Stimulated activated CD4-positive, alpha-beta T cell treated with anti-CD3 and anti-CD28 coated beads, TNF-alpha, amount 100 ng/mL, for 48 hours (primary cell): ENCODE data around the gene CABYR.
"Not testable (repeated sequence)": the region's sequence is repeated elsewhere in the genome, so short reads cannot be mapped to it uniquely, and the experiment has no call there.

Source experiments
- DNase-seq, 3 donors: peaks; one replicate each; pipeline ENCODE4 v3.0.0-alpha.2; 2020; ENCODE audit warnings: low read depth in 3 of 3

CABYR gene

GRCh38 chr18:24128700-24129099 is 10.2 kb upstream of the CABYR start:
- no peak for DNase-seq

- DNase-seq, result no peak
Observed at GRCh38 chr18:24130494-24130893, 8.4 kb upstream of the CABYR start.

DNA sequence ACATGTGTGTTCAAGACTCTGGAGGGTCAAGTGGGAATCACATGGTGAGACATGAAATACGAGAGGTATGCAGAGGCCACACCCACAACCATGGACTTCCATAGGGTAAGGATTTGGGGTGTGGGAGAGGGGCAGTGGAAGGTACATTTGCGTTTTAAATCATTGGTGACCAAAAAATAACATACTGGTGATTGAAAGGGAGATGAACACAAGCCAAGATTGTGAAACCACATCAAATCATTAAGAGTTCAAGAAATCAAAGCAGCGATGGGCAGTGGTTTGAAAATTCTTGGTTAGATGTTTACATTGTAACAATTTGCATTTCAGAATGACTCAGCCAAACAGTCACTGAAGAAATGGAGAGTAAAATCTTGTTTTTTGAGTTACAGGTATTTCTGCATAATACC is 1.9 kb upstream of the CABYR start:
- DNase-seq, result no peak

DNA sequence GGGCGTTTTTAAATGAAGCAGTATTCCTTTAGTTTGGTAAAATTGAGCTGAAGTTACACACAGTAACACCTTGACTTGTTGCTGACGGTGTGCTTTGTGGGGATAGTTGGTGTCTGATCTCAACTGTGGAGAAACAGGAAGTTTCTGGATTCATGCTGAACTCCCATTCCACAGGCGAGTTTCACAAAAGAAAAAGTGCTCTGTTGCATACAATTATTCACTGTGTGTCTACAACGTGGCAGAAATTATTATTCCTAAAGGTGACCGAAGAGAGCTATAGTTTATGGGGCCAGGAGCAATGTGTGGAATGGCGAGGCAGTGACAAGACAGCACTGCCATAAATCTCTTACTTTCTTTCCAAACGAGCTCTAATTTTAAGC is 463 bp upstream of the CABYR start:
- DNase-seq, result no peak

DNA sequence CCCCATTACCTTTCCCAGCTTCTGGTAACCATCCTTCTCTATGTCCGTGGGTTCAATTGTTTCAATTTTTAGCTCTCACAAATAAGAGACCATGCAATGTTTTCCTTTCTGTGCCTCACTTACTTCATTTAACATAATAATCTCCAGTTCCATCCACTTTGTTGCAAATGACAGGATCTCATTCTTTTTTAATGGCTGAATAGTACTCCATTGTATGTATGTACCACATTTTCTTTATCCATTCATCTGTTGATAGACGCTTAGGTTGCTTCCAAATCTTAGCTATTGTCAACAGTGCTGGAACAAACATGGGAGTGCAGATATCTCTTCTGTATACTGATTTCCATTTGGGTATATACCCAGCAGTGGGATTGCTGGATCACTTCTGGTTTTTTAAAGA is 1.8 kb downstream of the CABYR start:
- DNase-seq, result no peak

- DNase-seq, result no peak
Observed at GRCh38 chr18:24142376-24142775, 3.5 kb downstream of the CABYR start.

- DNase-seq, result not testable (repeated sequence)
Observed at GRCh38 chr18:24149591-24149990, 10.7 kb downstream of the CABYR start.

GRCh38 chr18:24153397-24153796 is 14.5 kb downstream of the CABYR start:
- no peak for DNase-seq

- no peak for DNase-seq
Observed at GRCh38 chr18:24157855-24158254, 19.0 kb downstream of the CABYR start.

- DNase-seq, result no peak
Observed at GRCh38 chr18:24160086-24160485, 21.2 kb downstream of the CABYR start.

- no peak for DNase-seq
Observed at GRCh38 chr18:24161304-24161703, 22.4 kb downstream of the CABYR start.

- no peak for DNase-seq
Observed at GRCh38 chr18:24168496-24168895, 29.6 kb downstream of the CABYR start.

- no peak for DNase-seq
Observed at GRCh38 chr18:24170360-24170759, 31.5 kb downstream of the CABYR start.

GRCh38 chr18:24173997-24174396 is 35.1 kb downstream of the CABYR start:
- no peak for DNase-seq

DNA sequence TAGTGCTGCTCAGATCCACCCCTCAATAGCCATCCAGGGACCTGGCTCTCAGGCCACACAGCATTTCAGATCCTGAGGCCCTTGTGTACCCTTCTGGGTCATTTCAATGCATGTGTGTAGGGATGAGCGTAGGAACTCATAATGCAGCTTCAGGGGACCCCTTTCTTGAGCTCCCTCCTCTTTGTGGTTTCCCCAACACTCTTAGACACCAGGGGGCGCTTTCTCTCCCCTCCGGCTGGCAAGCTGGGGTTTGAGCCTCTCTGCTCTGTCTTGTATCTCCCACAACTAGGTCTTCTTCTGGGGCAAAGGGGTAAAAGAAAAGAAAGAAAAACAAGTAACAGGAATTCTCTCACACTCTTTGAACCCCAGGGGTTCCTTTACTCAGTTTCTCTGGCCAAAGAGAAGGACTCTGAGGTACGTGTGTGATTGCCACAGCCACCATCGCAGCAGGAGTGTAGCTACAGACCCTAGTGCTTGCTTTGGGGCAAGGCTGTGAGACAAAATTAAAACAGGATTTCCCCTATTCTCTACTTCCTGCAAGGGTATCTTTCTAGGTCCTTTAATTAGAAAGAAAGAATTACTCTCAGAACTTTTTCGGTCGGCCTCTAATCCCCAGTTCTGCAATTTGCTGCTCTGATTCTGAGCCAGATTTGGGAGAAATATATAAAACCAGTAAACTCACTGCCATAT is 38.0 kb downstream of the CABYR start:
- peak; percentile 20 to 62 (median 38) for DNase-seq

DNA sequence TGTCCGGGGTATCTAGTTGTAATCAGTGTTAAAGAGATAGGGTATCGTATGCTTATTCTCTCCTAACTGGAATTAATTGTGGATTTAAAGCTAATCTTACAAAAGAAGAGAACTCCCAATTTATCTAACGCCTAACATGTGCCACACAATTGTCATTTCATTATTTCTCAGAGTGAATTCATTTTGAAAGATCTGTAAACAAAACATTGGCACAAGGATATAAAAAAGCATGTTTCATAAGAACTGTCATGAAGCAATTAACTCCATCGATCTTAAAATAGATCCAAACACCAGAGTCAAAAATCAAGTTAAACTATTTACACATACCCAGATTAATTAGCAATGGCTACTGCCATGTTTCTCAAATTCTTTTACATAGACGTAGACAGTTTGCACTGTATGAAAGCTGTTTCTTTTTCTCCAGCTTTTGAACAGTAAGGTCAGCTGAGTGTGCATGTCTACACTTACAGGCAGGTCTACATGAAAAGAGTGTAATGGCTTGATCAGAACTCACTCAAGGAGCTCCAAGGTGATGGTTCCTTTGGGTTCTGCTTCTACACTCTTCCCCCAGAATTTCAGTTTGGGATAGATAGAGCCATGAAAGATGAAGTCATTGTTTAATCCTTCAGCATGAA is 38.8 kb downstream of the CABYR start:
- DNase-seq, result no peak

- no peak for DNase-seq
Observed at GRCh38 chr18:24180048-24180447, 41.2 kb downstream of the CABYR start.

DNA sequence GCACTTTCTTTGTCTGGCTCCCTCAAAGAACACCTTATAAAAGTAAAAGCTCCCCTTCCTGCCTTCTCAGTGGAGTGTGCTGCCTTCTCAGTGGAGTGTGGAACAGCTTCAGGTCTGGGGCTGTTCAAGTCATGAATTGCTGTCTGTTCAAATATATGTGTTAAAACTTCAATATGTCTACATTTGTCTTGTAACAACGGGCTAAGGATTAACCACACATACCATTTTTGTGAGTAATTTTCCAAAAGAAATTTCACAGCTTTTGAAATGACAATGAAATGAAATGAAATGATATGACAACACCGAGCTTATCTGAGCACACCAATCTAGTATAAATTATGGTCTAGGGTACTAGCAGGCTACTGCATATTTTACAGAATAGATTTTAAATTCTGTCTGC is 42.9 kb downstream of the CABYR start:
- no peak for DNase-seq

DNA sequence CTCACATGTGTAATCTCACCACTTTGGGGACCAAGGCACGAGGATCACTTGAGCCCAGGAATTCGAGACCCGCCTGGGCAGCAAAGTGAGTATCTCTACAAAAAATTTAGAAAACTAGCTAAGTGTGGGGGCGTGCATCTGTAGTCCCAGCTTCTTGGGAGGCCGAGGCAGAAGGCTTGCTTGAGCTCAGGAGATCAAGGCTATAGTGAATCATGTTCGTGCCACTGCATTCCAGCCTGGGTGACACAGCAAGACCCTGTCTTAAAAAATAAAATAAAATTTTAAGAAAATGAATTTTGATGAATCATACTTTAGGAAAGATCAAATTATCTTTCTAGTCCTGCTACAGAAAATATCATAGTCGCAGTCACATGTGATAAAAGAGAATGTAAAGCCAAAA is 46.9 kb downstream of the CABYR start:
- DNase-seq, result no peak

GRCh38 chr18:24187049-24187448 is 48.2 kb downstream of the CABYR start:
- no peak for DNase-seq

DNA sequence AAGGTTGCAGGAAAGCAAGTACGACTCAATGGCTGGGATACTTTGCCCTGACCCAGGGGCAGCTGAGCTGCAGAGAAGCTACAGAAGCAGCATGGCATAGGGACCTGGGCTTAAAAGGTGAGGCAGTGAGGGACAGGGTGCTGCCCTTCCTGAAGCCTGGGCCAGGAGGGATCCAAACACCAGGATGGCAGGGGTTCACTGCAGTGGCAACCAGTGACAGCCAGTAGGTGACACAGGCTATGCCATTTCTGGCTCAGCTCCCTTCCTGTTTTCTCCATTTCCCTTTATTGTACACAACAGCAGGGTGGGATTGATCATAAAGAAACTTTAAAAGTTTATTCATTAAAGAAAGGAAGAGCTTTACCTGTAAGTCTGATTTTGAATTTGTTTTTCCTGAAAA is 48.8 kb downstream of the CABYR start:
- no peak for DNase-seq

- no peak for DNase-seq
Observed at GRCh38 chr18:24188120-24188519, 49.3 kb downstream of the CABYR start.

- no peak for DNase-seq
Observed at GRCh38 chr18:24189007-24189528, 50.2 kb downstream of the CABYR start.
